Measurements from ENCODE around the gene ACSM5.
"Not testable (repeated sequence)": the region's sequence is repeated elsewhere in the genome, so short reads cannot be mapped to it uniquely, and the experiment has no call there.

DNA sequence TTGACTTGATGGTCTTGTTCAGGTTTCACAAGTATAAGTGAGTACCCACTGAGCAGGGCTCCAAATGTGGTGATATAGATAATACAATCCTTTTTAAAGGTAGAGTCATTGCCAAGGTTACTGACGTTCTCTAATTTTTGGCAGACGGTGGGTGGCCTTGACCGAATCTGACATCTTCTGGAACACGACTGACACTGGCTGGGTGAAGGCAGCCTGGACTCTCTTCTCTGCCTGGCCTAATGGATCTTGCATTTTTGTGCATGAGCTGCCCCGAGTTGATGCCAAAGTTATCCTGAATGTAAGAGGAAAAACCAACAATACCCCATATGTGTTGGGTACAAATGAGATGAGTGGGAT lies 14.4 kb downstream of the ACSM5 start:
- TF ChIP-seq, protein P1, sequence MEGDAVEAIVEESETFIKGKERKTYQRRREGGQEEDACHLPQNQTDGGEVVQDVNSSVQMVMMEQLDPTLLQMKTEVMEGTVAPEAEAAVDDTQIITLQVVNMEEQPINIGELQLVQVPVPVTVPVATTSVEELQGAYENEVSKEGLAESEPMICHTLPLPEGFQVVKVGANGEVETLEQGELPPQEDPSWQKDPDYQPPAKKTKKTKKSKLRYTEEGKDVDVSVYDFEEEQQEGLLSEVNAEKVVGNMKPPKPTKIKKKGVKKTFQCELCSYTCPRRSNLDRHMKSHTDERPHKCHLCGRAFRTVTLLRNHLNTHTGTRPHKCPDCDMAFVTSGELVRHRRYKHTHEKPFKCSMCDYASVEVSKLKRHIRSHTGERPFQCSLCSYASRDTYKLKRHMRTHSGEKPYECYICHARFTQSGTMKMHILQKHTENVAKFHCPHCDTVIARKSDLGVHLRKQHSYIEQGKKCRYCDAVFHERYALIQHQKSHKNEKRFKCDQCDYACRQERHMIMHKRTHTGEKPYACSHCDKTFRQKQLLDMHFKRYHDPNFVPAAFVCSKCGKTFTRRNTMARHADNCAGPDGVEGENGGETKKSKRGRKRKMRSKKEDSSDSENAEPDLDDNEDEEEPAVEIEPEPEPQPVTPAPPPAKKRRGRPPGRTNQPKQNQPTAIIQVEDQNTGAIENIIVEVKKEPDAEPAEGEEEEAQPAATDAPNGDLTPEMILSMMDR (IDR thresholded peaks at IDR 0.05) = not testable (repeated sequence)
- not testable (repeated sequence) for TF ChIP-seq EZH2 (IDR thresholded peaks at IDR 0.05; ENCODE audit: borderline replicate concordance, insufficient read depth, low read depth, low read length, poor library complexity, severe bottlenecking)

All from B cell (primary cell).